GM12878 (cell line): ENCODE results near the gene ABCA13. TPM values are rescaled to one million over a fixed set of nuclear protein-coding genes. Genes with fewer than 3 reads are reported as not detected.

Experiments
- ATAC-seq: fragments of 200-7000 bp; cut with Tn5 transposase; 3 replicates; pipeline ENCODE4 v1.9.1; 2020; ENCODE audit warnings: mild to moderate bottlenecking, moderate library complexity
- BruUV-seq: library from RNA; stranded (reverse); fragments of 400-500 nt; replicated peaks from 2 replicates; lab custom pipeline; 2021; lab: Mats Ljungman, UMichigan
- CTCF ChIA-PET: fragments of 300-600 bp; sonication (Branson Sonifier 250); formaldehyde crosslinking; extraction: SDS; loops from one replicate; lab custom pipeline; 2021; ENCODE audit warnings: inconsistent platforms; lab: Yijun Ruan, JAX
- POLR2A ChIA-PET: fragments of 350-600 bp; formaldehyde crosslinking; extraction: SDS; loops from one replicate; lab custom pipeline; 2021; ENCODE audit warnings: inconsistent platforms; lab: Charles Lee
- RAD21 ChIA-PET: fragments of 300-600 bp; sonication (Branson Sonifier 250); formaldehyde crosslinking; loops from one replicate; lab custom pipeline; 2023; ENCODE audit warnings: antibody characterized with exemption; ENCODE audit not compliant: unreplicated experiment; lab: Charles Lee
- SMC1A ChIA-PET: fragments of 300-600 bp; sonication (Branson Sonifier 250); formaldehyde crosslinking; loops from one replicate; lab custom pipeline; 2023; ENCODE audit not compliant: unreplicated experiment, uncharacterized antibody; lab: Charles Lee
- DNase-seq: peaks from one replicate; pipeline ENCODE4 v3.0.0-alpha.2; 2011; ENCODE audit warnings: low read depth, low spot score
- FAIRE-seq: peaks from 3 replicates; lab custom pipeline; 2011; peaks lifted over from hg19 to GRCh38; lab: Jason Lieb, UNC
- H2AFZ ChIP-seq: 2 replicates; pipeline ENCODE4 v1.6.0; 2011; ENCODE audit warnings: low read depth, low read length, control low read depth; ENCODE audit not compliant: control insufficient read depth
- H3K27ac ChIP-seq: 2 replicates; pipeline ENCODE4 v1.5.1; 2011; ENCODE audit warnings: control low read depth; ENCODE audit not compliant: control insufficient read depth, insufficient read depth
- H3K27me3 ChIP-seq, 2 experiments: replicated peaks in 1 of 2; 2 replicates each; pipeline versions ENCODE4 v1.6.0 to v1.6.1; 2011; ENCODE audit warnings: low read length in 1 of 2; ENCODE audit not compliant: control insufficient read depth in 2 of 2, insufficient read depth in 2 of 2
- H3K36me3 ChIP-seq, 2 experiments: 2 replicates each; pipeline ENCODE4 v1.5.1; 2011; ENCODE audit warnings: low read length in 1 of 2; ENCODE audit not compliant: control insufficient read depth in 2 of 2, insufficient read depth in 2 of 2
- H3K4me1 ChIP-seq: 2 replicates; pipeline ENCODE4 v1.6.1; 2011; ENCODE audit warnings: mild to moderate bottlenecking, low read length, moderate library complexity, mixed read lengths; ENCODE audit not compliant: control insufficient read depth, insufficient read depth
- H3K4me2 ChIP-seq: 2 replicates; pipeline ENCODE4 v1.6.0; 2011; ENCODE audit warnings: control low read depth; ENCODE audit not compliant: control insufficient read depth, insufficient read depth
- H3K4me3 ChIP-seq: fragments of 200-600 bp; sonication (generic); 2 replicates; pipeline ENCODE4 v1.5.1; 2016
- H3K79me2 ChIP-seq: 2 replicates; pipeline ENCODE4 v1.6.0; 2011; ENCODE audit warnings: low read length; ENCODE audit not compliant: control insufficient read depth, insufficient read depth
- H3K9ac ChIP-seq: 2 replicates; pipeline ENCODE4 v1.8.0; 2011; ENCODE audit warnings: low read length, control low read depth, mixed read lengths; ENCODE audit not compliant: control insufficient read depth, insufficient read depth
- H3K9me3 ChIP-seq: replicated peaks from 3 replicates; pipeline ENCODE4 v1.5.1; 2011; ENCODE audit warnings: mild to moderate bottlenecking, low read length; ENCODE audit not compliant: control insufficient read depth, insufficient read depth
- H4K20me1 ChIP-seq: 2 replicates; pipeline ENCODE4 v1.6.0; 2011; ENCODE audit not compliant: control insufficient read depth, insufficient read depth
- ATF2 ChIP-seq: IDR thresholded peaks from 2 replicates; pipeline ENCODE4 v1.6.1; 2012; ENCODE audit warnings: low read length, inconsistent platforms
- ESRRA ChIP-seq: IDR thresholded peaks from 2 replicates; pipeline ENCODE4 v1.6.1; 2012; ENCODE audit warnings: mild to moderate bottlenecking, low read length, improper control_type of control experiment
- NKRF ChIP-seq: fragments of 450-650 bp; conservative IDR thresholded peaks from 2 replicates; pipeline ENCODE4 v1.6.1; 2017; ENCODE audit warnings: mild to moderate bottlenecking, moderate library complexity
- PRDM15 ChIP-seq: fragments of 450-650 bp; formaldehyde crosslinking; IDR thresholded peaks from 2 replicates; pipeline ENCODE4 v1.4.0; 2020; ENCODE audit warnings: mild to moderate bottlenecking, moderate library complexity
- SKIL ChIP-seq: fragments of 450-650 bp; IDR thresholded peaks from 2 replicates; pipeline ENCODE4 v1.6.1; 2017; ENCODE audit warnings: mild to moderate bottlenecking, low read depth, inconsistent platforms; ENCODE audit not compliant: poor library complexity, severe bottlenecking
- ZNF384 ChIP-seq: IDR thresholded peaks from 2 replicates; pipeline ENCODE4 v1.6.1; 2012; ENCODE audit warnings: low read depth, mild to moderate bottlenecking, low read length, improper control_type of control experiment, borderline replicate concordance
- WGBS: methylation state at CpG from one replicate; pipeline ENCODE4 v1.1.6; 2016; ENCODE audit warnings: low lambda C conversion rate; ENCODE audit not compliant: insufficient replicate concordance, insufficient coverage; ENCODE audit errors: missing lambda C conversion rate; 5-methylcytosine and 5-hydroxymethylcytosine counted together
- in situ Hi-C: fragments of 300-500 bp; cut with MboI; formaldehyde crosslinking; loops from 9 replicates; pipeline ENCODE4 v1.14.3; 2018; ENCODE audit warnings: mixed read lengths
- intact Hi-C: fragments of 100-400 bp; cut with micrococcal nuclease; formaldehyde crosslinking; loops from one replicate; pipeline ENCODE4 v1.14.2; 2022; ENCODE audit not compliant: unreplicated experiment
- polyA plus RNA-seq, 11 experiments: library from polyadenylated mRNA; depleted of rRNA in 4 of 11; unstranded in 6 of 11; stranded (reverse) in 5 of 11; fragments of >200 nt; fragmentation: Nextera tagmentation in 4 of 11; fragmentation: Illumina TruSeq in 1 of 11; extraction: Ambion mirVana in 4 of 11; extraction: Trizol in 1 of 11; gene quantifications; 1 replicate in 1 of 11; 2 replicates in 10 of 11; pipeline versions ENCODE4 v1.2.1 to v1.2.3, GENCODE V29; 2011 to 2016; ENCODE audit warnings: inconsistent platforms in 2 of 11, missing spikeins in 2 of 11, low read depth in 1 of 11
- total RNA-seq, 4 experiments: library from RNA; depleted of rRNA in 3 of 4; stranded (reverse); fragments of >200 nt in 3 of 4; fragmentation: Illumina TruSeq in 1 of 4; extraction: Trizol in 1 of 4; gene quantifications; 2 replicates each; pipeline versions ENCODE4 v1.2.1 to v1.2.3, GENCODE V29; 2013 to 2021

ABCA13 gene
- total and polyA plus RNA-seq, 10 of the 15 experiments (the other 5 are each of a cell fraction or from before 2014, with no cell fraction given) = under 0.01 to 0.98 (median 0.04) TPM; not detected in 2

GRCh38 chr7:48643431-48644013, 472.3 kb downstream of the ABCA13 start:
- no peak overlapping the region for H3K27ac ChIP-seq
- H3K4me2 ChIP-seq = no peak overlapping the region
- intact Hi-C loops (no loop called here), in situ Hi-C loops (no loop called here)
- DNase-seq (no peak), FAIRE-seq (no peak), ATAC-seq (no peak)
- H2AFZ ChIP-seq = no peak overlapping the region
- no TSS peak for BruUV-seq
- WGBS = 16% methylated on average over 2 of the region's 2 CpGs
- no peaks in the 10 kb centered on the region for H3K36me3 ChIP-seq
- CTCF ChIA-PET = no interaction called here
- no peak for TF ChIP-seq ESRRA
- no peak for TF ChIP-seq SKIL
- no peak for TF ChIP-seq PRDM15
- no peak for TF ChIP-seq ATF2
- no peak for TF ChIP-seq NKRF
- TF ChIP-seq ZNF384 = no peak
- POLR2A ChIA-PET = no interaction called here
- no peak overlapping the region for H3K9ac ChIP-seq
- SMC1A ChIA-PET = no interaction called here
- H4K20me1 ChIP-seq = no peaks in the 10 kb centered on the region
- no peaks in the 10 kb centered on the region for H3K79me2 ChIP-seq
- no peaks in the 10 kb centered on the region for H3K9me3 ChIP-seq
- RAD21 ChIA-PET = no interaction called here
- H3K4me1 ChIP-seq = no peaks in the 10 kb centered on the region
- H3K27me3 ChIP-seq = no peaks in the 10 kb centered on the region
- H3K4me3 ChIP-seq = no peak overlapping the region
